Frontal cortex (tissue), 4 donors: ENCODE data around the gene DNAJA1. TPM values are rescaled to one million over a fixed set of nuclear protein-coding genes. Genes with fewer than 3 reads are reported as not detected.
"Not testable (repeated sequence)": the region's sequence is repeated elsewhere in the genome, so short reads cannot be mapped to it uniquely, and the experiment has no call there.

ENCODE experiments used
- DNase-seq, 2 donors: peaks; one replicate each; pipeline ENCODE4 v3.0.0; 2012; ENCODE audit warnings: low spot score in 2 of 2
- FAIRE-seq: peaks from 2 replicates; lab custom pipeline; 2012; peaks lifted over from hg19 to GRCh38; lab: Jason Lieb, UNC
- total RNA-seq: library from RNA; depleted of rRNA; stranded (reverse); fragments of >200 nt; gene quantifications from one replicate; pipeline ENCODE4 v1.2.3, GENCODE V29; 2014
- donor health status: control.
- donor health status: control.
- donor health status: control.

DNAJA1 gene
- total RNA-seq, 1 donor from 2014 or later, result 250 TPM

DNA sequence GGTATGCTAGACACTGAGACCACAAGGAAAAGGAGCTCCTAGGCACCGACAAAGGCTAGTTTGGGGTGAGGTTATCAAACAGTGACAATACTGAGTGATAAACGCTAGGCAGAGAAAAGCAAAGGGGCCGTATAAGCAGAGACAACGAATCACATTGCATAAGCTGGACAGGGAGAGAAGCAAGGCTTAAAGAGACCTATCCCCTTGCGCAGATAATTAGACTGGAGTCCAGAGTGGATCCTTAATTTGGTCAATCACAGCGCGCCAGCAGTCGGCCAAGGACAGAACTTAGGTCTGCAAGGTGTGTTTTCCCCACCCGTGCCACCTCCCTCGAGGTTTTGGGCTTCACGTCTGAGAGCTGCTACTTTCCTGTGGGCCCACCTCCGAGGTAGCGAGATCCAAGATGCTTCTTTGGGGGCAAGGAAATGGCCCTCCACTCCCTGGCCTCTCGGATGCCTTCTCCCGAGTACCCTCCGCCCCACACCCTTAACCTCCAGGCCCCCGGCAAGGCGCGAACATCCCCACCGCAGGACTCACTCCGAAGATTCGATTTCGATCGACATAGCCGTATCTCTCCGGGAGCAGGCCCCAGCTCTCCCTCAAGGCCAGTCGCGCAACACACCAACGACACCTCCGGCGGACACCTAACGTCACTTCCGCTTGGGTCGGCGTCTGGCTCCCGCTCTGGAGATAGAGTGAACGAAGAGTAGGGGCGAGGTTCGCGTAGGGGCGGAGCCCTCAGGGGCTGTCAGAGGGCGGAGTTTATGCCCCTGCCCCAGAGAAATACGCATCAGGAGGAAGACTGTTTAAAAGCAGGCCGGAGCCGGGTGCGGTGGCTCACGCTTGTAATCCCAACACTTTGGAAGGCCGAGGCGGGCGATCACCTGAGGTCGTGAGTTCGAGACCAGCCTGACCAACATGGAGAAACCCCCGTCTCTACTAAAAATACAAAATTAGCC is 51.3 kb downstream of the DNAJA1 start, which contains the start of gene SMU1:
TSS of gene SMU1 (minus strand) at position 629 of the 959 bp plus-strand sequence. CDS start at position 563, 66 bp downstream.
- no peak for FAIRE-seq

DNA sequence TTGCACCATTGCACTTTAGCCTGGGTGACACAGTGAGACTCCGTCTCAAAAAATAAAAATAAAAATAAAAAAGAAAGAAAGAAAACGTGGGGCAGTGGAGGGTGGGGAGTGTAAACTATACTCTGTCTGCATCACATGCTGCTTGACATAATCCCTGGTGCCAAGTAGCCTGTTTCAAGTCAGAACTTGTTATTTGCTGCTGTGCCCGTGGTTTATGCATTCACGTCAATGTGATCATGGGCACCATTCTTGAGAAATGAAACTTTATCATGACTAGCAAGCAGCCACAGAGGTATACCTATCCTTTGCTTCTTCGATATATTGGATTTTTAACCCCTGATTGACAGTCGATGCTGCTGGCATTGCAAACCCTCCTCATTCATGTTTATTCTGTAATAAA is 55.5 kb downstream of the DNAJA1 start:
- FAIRE-seq (no peak), DNase-seq (no peak)

More for the DNA sequence above, 51.3 kb downstream of the DNAJA1 start, which contains the start of gene SMU1:
- DNase-seq, result peak; percentile 79 to 94

DNA sequence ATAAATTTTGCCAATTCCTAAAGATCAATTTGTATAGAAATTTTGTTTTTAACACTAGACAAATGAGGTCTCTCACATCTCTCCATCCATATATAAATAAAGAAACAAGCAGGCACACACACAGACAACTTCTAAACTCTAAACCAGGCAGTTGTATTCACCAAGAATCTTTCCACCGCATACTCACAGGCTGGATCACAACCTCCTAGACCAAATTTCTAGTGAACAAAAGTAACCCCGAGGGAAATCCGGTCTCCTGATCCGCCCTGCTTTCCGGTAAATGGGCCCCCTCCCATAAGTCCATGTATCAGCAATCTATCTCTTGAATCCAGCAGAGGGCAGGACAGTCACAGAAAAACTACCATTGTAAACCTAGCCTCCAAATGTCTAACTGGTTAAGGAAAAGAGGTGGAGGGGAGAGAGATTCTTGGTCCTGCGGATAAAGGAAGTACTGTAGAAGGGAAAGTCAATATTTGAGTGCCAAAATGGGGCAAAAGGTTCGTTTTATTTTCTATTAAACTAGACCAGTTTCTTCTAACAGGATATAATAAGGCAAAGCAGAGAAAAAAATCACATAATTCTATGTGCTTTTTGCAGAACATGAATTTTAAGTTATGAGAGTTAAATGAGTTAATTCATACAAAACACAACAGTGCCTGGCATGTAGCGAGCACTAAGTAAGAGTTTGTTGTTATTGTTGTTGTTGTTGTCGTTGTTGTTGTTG is 56.2 kb downstream of the DNAJA1 start:
- DNase-seq (peak; percentile 57 to 72), FAIRE-seq (no peak)

DNA sequence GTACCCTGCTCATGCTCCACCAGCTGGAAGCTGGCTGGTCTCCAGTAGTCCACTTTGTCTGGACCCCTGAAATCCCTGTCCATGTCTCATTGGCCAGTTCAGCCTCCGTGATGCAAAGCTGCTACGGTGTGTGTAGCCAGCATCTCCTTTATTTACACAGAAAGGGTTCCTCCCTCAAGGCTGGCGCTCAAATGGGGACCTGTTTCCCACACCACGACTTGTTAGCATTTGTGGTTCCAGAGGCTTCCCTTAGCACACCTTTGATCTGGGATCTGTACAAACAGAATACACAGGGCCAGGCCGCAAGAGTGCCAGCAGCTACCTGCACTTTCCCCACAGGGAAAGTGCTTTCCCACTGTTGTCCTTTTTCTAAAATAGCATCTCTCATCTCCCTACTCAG is 57.1 kb downstream of the DNAJA1 start:
- no peak for DNase-seq
- FAIRE-seq, result no peak

DNA sequence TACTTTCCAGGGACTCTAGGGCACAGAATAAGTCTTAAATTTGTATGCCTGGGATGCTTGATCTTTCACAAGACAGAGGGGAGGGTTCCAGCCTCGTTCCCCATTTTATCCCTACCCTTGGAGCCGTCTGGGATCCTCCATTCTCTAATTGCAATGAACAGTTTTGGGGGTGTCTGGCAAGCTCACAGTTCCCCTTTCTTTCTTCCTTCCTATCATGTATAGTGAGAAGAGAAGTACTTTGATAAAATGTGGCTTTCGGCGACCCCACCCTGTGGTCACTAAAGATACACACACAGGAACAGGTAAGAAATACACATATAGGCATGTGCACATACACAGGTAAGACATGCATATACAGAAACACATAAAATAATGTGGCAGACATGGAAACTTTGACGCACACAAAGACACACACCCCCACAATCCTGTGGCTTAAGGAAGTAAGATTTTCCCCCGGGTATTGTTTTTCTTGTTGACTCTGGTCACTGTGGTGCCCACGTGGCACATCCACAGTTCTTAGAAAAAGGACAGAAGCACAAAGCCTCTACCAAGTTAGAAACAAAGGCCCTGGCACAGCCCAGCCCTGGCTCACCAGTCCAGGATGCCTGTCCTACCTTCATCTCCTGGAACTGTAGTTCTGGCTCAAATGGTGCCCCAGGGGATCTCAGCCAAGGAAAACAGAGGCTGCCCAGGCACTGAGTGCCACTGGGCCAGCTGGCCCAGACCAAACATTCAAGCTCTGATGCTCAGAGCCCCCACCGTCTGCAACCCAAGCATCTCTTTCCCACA is 57.7 kb downstream of the DNAJA1 start:
- no peak for DNase-seq
- FAIRE-seq, result no peak

DNA sequence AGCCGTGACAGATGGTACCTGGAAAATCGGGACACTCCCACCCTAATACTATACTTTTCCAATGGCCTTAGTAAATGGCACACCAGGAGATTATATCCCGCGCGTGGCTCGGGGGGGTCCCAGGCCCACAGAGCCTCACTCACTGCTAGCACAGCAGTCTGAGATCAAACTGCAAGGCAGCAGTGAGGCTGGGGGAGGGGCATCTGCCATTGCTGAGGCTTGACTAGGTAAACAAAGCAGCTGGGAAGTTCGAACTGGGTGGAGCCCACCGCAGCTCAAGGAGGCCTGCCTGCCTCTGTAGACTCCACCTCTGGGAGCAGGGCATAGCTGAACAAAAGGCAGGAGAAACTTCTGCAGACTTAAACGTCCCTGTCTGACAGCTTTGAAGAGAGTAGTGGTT is 60.6 kb downstream of the DNAJA1 start:
- not testable (repeated sequence) for DNase-seq, FAIRE-seq

Other genes with a start within 250 kb of the DNAJA1 start
- 0.82 TPM for gene TMEM215, start 241.7 kb upstream of the DNAJA1 start, total RNA-seq
- 27.3 TPM for gene APTX, start 23.6 kb upstream of the DNAJA1 start, total RNA-seq
- 53.4 TPM for gene SMU1, start 51.4 kb downstream of the DNAJA1 start, total RNA-seq
- 0.82 TPM for gene B4GALT1, start 142.1 kb downstream of the DNAJA1 start, total RNA-seq
- gene SPINK4, start 214.9 kb downstream of the DNAJA1 start, total RNA-seq, result not detected
- 26.1 TPM for gene BAG1, start 239.4 kb downstream of the DNAJA1 start, total RNA-seq
- gene CHMP5, start 239.8 kb downstream of the DNAJA1 start, total RNA-seq, result 119 TPM